OCI-LY7 (cell line): Measurements from ENCODE around the gene CSE1L.
"Not testable (repeated sequence)": the region's sequence is repeated elsewhere in the genome, so short reads cannot be mapped to it uniquely, and the experiment has no call there.

ENCODE experiments used
- EZH2phosphoT487 ChIP-seq: fragments of 200-600 bp; sonication (generic); IDR thresholded peaks from 2 replicates; pipeline ENCODE4 v1.6.1; 2018; ENCODE audit warnings: low read depth, borderline replicate concordance, mild to moderate bottlenecking, mixed run types, antibody characterized with exemption, low read length, moderate library complexity, mixed read lengths
- TF ChIP-seq, protein P1 (sequence below): fragments of 200-600 bp; sonication (generic); conservative IDR thresholded peaks from 2 replicates; pipeline ENCODE4 v1.5.1; 2014; ENCODE audit warnings: mild to moderate bottlenecking, antibody characterized with exemption, low read length, moderate library complexity, mixed read lengths

DNA sequence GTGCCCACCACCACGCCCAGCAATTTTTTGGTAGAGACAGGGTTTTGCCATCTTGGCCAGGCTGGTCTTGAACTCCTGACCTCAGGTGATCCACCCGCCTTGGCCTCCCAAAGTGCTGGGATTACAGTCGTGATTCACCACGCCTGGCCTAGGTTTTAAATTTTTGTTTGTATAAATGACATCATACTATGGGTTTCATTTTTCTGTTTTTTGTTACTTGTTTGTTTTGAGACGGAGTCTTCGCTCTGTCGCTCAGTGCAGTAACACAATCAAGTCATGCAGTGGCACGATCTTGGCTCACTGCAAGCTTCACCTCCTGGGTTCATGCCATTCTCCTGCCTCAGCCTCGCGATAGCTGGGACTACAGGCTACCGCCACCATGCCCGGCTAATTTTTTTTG, 36.2 kb downstream of the CSE1L start:
- TF ChIP-seq, protein P1, sequence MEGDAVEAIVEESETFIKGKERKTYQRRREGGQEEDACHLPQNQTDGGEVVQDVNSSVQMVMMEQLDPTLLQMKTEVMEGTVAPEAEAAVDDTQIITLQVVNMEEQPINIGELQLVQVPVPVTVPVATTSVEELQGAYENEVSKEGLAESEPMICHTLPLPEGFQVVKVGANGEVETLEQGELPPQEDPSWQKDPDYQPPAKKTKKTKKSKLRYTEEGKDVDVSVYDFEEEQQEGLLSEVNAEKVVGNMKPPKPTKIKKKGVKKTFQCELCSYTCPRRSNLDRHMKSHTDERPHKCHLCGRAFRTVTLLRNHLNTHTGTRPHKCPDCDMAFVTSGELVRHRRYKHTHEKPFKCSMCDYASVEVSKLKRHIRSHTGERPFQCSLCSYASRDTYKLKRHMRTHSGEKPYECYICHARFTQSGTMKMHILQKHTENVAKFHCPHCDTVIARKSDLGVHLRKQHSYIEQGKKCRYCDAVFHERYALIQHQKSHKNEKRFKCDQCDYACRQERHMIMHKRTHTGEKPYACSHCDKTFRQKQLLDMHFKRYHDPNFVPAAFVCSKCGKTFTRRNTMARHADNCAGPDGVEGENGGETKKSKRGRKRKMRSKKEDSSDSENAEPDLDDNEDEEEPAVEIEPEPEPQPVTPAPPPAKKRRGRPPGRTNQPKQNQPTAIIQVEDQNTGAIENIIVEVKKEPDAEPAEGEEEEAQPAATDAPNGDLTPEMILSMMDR = not testable (repeated sequence)
- TF ChIP-seq EZH2phosphoT487 = not testable (repeated sequence)
